ENCODE results near the gene ZMYM3.

DNA sequence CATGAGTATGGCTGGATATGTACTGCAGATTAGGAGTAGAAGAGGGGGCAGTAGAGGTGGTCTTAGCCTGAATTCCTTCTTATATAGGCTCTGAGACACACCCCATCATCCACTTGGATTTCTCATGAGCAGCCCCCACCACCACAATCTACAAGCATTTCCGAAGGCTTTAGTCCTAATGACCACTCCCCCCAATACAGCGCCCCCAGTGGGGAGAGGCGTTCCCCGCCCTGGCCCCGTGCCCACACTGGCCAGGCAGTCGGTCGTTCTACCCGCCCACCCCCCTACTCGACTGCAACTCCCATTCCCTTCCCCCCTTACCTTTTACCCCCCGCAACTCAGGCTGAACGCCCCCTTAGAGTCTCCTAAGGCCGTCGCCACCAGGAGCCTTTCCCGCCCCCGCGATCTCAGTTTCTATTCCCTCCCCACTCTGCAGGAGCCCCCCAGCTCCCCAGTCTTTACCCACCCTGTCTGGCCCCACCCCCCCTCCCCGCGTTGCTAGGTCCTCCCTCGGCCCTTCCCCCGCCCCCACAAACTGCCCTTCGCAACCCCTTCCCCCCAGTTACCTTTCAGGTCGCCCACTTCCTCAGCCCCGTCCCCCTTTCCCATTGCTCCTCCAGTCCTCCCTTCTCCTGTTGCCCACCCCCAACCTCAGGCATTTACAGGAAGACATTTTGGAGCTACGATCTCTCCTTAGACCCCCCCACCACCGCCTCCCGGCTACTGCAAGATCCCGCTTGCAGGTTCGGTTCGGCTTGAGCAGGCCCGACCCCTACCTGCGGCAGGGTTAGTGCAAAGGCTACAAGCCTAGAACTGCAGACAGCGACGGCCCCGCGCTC lies 468 bp downstream of the ZMYM3 start:
- TF ChIP-seq, protein P1, sequence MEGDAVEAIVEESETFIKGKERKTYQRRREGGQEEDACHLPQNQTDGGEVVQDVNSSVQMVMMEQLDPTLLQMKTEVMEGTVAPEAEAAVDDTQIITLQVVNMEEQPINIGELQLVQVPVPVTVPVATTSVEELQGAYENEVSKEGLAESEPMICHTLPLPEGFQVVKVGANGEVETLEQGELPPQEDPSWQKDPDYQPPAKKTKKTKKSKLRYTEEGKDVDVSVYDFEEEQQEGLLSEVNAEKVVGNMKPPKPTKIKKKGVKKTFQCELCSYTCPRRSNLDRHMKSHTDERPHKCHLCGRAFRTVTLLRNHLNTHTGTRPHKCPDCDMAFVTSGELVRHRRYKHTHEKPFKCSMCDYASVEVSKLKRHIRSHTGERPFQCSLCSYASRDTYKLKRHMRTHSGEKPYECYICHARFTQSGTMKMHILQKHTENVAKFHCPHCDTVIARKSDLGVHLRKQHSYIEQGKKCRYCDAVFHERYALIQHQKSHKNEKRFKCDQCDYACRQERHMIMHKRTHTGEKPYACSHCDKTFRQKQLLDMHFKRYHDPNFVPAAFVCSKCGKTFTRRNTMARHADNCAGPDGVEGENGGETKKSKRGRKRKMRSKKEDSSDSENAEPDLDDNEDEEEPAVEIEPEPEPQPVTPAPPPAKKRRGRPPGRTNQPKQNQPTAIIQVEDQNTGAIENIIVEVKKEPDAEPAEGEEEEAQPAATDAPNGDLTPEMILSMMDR (conservative IDR thresholded peaks at IDR 0.05 in 1 of 2, IDR thresholded peaks at IDR 0.05 in 1 of 2; ENCODE audit: low read depth in 1 of 2, low read length in 2 of 2), result peak; percentile 28 to 51
- TF ChIP-seq EZH2 (IDR thresholded peaks at IDR 0.05; ENCODE audit: low read length, missing control alignments), result no peak

All from fibroblast of lung (primary cell).